ENCODE measurements around the gene ASH1L.

Gene ASH1L

GRCh38 chr1:155324717-155325602 lies 237.6 kb downstream of the ASH1L start:
- peak in 1 of 4 experiments; percentile 39 for DNase-seq

GRCh38 chr1:155324037-155324716 lies 238.4 kb downstream of the ASH1L start:
- DNase-seq = peak; percentile 60 to 72 (median 61)

DNA sequence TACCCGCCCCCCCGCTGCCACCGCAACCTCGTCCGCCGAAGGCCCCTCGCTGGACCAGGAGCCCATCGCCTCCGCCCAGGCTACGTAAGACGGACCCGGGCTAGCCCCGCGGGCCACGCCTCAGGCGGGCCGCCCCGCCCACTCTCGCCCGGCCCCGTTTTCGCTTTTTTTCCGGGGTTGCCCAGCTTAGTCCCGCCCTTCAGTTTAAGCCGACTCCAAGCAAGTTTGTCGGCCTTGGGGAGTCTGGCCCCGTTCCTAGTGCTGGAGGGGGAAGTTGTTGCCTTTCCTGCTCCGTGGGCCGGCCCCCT lies 238.9 kb downstream of the ASH1L start:
- DNase-seq = peak; percentile 35 to 72 (median 50)

DNA sequence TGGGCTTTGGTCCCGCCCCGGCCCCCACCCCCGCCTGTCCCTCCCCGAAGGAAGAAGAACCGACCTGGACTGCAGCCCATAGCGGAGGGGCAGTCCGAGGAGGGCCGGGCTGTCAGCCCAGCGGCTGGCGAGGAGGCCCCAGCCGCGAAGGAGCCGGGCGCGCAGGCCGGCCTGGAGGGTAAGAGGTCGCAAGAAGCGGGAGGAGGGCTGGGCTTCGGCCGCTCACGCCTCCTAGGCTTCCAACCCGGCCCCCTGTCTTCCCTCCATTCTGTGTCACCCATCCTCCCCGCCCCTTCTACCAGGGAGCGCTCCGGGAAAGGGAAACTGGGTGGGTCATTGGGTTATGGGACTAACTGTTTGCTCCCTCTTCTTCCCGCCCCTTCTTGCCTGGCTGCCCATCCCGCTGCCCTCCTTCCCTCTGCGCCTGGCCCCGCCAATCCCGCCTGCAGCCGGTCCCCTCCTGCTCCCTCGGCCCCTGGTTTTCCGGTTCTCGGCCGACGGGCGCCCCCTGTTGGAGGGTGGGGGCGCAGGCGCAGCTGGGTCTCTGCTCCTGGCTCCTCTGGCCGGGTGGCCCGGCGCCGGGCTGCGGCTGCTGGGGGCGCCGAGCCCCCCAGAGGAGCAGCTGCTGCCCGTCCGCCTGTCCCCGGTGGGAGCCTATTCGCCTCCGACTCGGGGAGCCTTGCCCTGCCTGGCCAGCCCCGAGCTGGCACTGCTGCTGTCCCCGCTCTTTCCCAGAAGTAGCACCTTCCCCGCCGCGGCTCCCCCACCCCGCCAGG lies 239.5 kb downstream of the ASH1L start:
- peak; percentile 70 to 82 (median 77) for DNase-seq

DNA sequence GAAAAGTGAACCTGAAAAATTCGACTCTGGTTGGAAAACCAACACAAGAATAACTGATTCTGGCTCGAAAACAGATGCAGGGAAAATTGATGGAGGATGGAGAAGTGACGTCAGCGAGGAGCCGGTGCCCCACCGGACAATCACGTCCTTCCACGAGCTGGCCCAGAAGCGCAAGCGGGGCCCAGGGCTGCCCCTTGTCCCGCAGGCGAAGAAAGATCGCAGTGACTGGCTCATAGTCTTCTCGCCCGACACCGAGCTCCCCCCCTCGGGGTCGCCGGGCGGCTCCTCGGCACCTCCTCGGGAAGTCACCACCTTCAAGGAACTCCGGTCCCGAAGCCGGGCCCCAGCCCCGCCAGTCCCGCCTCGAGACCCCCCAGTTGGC lies 240.0 kb downstream of the ASH1L start:
- DNase-seq = no peak

- DNase-seq = no peak
These were observed 240.7 kb downstream of the ASH1L start for GRCh38 chr1:155321639-155322503.

- DNase-seq = peak; percentile 35 to 77 (median 42)
These were observed 241.7 kb downstream of the ASH1L start, which contains the start of gene RUSC1 for GRCh38 chr1:155320661-155321617. RUSC1 (plus strand) TSS chr1:155320894; CDS start chr1:155321774, 880 bp downstream.

DNA sequence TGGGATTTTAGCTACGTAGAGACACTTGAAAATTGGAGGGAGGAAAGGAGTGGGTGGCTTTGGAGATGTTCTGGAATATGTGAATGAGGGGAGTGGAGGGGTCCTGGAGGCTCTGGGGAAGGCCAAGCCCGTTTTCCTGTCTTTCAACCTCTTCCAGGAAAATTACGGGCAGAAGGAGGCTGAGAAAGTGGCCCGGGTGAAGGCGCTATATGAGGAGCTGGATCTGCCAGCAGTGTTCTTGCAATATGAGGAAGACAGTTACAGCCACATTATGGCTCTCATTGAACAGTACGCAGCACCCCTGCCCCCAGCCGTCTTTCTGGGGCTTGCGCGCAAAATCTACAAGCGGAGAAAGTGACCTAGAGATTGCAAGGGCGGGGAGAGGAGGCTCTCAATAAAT lies 242.4 kb downstream of the ASH1L start:
- DNase-seq = no peak

GRCh38 chr1:155319536-155319935 lies 243.1 kb downstream of the ASH1L start:
- DNase-seq = no peak

GRCh38 chr1:155318082-155318481 lies 244.5 kb downstream of the ASH1L start:
- DNase-seq = no peak

- no peak for DNase-seq
These were observed 245.7 kb downstream of the ASH1L start for GRCh38 chr1:155316922-155317321.

- DNase-seq = no peak
These were observed 249.3 kb downstream of the ASH1L start for GRCh38 chr1:155313261-155313660.

DNA sequence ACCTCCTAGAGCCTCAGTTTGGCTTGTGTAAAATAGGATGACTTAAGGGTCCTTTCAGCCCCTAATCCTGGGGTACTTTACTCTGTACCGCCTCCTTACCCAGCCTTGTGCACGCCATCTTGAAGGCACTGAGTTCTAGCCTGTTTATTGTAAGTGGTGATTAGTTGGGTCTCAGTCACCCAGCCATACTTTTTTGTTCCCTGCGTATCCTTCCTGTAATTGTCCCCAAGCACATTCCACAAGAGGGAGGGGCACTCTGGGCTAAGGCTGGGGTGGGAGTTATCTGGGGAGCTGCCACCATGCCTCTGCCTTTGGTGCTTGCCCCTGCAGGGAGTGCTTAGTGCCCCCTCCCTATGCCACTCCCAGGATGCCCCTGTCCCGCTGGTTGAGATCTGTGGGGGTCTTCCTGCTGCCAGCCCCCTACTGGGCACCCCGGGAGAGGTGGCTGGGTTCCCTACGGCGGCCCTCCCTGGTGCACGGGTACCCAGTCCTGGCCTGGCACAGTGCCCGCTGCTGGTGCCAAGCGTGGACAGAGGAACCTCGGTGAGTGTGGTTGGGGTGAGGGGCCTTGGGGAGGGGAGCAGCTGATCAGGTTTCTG lies 253.1 kb downstream of the ASH1L start:
- no peak for DNase-seq

- peak; percentile 87 to 90 (median 88) for DNase-seq
These were observed 253.8 kb downstream of the ASH1L start, which contains the start of gene FDPS for GRCh38 chr1:155308493-155309422. FDPS (plus strand) TSS chr1:155308866; CDS start chr1:155309790, 924 bp downstream.

DNA sequence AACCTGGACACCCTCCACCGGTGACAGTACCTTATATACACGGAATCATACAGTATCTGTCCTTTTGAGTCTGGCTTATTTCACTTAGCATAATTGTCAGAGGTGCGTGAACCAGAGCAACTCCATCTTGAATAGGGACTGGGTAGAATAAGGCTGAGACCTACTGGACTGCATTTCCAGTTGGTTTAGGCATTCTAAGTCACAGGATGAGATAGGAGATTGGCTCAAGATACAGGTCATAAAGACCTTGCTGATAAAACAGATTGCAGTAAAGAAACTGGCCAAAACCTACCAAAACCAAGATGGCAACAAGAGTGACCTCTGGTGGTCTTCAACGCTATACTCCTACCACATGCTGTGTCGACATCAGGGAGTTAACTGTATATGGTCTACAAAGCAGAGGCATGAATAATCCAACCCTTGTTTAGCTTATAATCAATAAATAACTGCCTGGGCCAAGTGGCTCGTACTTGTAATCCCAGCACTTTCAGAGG lies 255.3 kb downstream of the ASH1L start:
- no peak for DNase-seq

- no peak for DNase-seq
These were observed 256.7 kb downstream of the ASH1L start for GRCh38 chr1:155305881-155306391.

GRCh38 chr1:155304558-155305063 lies 258.0 kb downstream of the ASH1L start:
- no peak for DNase-seq

DNA sequence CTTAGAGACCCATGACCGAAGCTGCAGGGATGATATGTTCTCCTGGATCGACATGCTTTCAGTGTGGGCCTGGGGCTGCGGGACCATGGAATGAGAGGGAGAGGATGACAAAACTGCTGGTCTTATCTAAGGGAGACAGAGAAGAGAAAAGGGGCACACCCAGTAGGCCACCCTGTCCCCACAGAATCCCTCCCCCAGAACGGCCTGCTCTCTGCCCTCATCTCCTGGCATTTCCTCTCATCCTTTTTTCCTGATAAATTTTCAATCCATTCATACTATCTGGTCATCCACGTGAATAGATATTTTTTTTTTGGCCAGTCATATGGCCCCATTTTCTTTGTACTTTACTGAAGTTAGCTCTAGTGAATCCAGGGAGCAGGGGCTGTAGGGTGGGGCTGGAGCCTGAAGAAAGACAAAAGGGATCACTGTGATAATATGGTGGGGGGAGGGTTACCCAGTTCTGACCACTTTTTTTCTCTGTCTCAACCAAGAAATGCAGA lies 261.2 kb downstream of the ASH1L start, which contains the start of gene PKLR:
Gene PKLR, minus strand, starts transcription at position 97 of the 500 bp plus-strand sequence. Its CDS starts 43 bp downstream, at position 54.
- no peak for DNase-seq
